NCI-H345 treated with DMSO at 0.1 percent for 48 hours (cell line): Measurements from ENCODE around the gene IGBP1.
A peak's percentile ranks its signal among the peaks of the same experiment; 100 is the strongest.
"Not testable (repeated sequence)": the region's sequence is repeated elsewhere in the genome, so short reads cannot be mapped to it uniquely, and the experiment has no call there.

ENCODE experiments used
- DNase-seq: peaks from one replicate; lab custom pipeline; 2025; ENCODE audit not compliant: unreplicated experiment; lab: John Stamatoyannopoulos, UW

The IGBP1 gene

DNA sequence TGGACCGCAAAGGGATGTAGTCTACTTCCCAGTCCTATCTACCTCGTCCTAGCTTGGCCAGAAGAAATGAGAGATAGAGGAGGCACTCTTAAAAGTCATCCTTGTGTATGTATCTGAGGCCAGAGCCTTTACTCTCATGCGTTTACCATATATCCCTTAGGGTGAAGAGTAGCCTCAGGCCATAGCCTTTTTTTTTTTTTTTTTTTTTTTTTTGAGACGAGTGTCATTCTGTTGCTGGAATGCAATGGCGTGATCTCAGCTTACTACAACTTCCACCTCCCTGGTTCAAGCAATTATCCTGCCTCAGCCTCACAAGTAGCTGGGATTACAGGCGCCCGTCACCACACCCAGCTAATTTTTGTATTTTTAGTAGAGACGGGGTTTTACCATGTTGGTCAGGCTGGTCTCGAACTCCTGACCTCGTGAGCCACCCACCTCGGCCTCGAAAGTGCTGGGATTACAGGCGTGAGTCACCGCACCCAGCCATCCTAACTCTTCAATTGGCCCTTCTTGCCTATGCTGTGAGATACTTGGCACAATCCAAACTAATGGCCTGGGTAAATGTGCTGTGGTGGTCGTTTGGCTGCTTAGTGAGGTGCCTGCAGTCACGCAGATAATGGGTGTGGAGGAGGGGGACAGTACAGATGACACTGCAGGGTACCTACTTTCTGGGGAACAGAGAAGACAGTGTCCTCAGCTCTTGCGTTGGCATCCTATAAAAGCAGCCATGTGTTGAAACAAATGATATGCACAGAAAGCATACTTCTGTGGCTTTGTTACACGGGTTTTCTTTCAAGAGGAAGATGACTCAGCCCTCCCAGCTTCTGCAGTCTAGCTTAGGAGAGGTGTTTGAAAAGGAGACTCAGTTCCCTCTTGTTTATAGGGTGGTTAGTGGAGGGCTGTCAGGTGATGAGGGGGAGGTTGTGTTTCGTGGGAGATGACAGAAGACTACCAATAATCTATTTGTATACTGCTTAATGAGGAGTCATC lies 33.6 kb downstream of the IGBP1 start:
- DNase-seq = no peak

DNA sequence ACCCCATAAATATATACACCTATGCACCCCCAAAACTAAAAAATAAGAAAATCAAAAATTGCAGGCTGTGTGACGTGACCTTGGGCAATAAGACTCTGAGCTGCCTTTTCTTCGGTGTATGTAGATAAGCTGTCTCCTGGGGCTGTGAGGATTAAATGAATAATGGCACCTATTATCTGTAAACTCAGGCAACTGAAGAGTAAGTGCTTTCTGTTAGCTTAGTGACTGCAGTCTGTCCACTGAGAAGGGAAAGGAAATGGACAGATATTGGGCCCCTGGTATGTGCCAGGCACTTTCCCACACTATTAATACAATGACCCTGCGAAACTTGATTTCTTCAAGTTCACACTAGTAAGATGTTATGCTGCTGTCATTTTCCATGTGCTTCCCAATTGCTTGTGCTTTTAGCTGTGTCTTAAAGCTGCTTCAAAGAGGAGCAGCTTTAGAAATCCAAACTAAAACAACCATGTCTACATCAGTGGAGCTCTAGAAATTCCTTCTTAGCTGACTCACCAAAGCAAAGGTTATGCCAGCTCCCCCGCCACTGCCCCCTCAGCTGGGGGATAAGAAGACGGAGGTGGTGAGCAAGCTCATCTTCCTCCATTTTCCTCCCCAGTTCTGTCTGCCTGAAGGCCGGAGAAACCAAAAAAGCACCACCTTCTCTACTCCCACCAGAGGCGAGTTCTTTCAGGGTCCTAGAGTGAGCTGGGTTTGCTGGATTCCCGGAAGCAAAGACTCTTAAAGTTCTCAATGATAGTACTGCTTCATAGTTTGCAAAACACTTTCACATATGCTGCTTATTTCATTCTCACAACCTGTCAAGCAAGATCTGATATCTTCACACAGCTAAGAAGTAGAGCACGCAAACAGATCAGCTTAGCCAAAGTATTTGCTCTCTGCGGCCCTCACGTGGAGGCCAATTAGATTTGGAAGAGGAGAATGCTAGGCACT lies 35.3 kb downstream of the IGBP1 start:
- DNase-seq = no peak

DNA sequence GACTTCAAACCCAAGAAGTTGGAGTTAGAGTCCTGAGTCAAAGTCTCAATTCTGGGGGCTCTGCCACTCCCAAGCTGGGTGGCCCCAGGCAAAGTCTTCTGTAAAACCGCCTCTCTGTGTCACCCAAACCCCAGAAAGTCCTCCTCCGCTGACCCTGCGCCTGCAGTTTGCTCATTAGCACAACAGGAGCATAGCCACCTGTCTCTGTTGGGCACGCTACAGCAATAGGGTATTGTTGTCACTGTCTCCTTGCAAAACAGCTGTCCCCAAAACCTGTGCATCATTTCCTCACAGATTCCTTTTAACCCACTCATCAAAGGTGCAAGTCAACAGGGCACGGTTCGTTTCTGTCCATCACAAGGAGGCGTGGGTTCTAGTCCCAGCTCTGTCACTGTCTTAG lies 36.0 kb downstream of the IGBP1 start:
- DNase-seq = no peak

DNA sequence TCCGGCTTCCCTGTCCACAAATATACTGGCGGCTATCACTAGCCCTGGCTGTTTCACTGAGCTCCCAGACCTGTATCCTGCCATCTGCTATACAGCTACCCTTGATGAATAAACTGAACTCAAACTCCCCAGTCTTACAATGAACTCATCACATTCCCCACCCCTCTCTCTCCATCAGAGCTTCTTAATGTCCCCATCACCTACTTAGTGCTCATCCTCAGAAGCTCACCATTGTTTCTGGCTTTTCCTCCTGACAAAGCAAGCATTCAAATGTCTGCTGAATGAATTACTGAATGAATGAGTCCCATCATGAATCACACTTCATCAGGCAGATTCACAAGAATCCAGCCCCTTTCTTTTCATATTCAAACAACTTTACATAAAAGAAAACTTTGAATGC lies 38.4 kb downstream of the IGBP1 start:
- no peak for DNase-seq

- no peak for DNase-seq
Observed at GRCh38 chrX:70172221-70172620, 39.0 kb downstream of the IGBP1 start.

DNA sequence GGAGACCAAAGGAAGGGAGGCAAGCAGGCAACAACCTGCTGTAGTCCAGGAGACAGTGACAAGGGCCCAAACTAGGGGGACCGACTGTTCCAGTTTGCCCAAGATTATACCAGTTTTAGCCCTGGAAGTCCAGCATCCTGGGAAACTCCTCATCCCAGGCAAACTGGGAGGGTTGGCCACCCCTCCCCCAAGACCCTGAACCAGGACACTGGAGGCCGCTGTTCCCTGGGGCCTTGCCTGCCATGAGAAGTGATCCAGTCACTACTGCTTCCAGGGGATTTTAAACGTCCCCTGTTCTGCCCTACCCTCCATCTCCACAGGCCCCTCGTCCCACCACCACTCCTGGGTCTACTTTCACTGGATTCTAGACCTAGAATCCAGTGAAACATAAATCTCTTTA lies 39.7 kb downstream of the IGBP1 start:
- DNase-seq = no peak

DNA sequence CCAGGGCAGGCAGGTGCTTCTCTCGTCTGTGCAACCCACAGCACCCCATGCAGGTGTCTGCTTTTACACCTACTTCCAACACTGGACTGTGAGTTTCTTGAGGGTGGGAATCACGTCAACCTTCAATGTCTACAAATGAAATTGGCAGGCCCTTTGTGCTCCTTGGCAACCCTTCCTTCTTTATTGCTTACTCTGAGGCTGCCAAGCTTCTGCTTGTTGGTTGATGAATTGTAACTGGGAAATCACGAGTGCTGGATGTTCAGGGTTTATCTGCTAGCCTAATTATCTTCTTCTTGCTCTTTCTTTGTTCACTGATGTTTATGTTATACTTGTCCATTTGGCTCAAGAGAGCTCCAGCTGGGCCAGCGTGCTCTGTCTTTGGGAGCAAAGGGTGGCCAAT lies 41.5 kb downstream of the IGBP1 start:
- no peak for DNase-seq

GRCh38 chrX:70175338-70175737 lies 42.1 kb downstream of the IGBP1 start:
- DNase-seq = no peak

- DNase-seq = peak; percentile 10
Observed at GRCh38 chrX:70176938-70177533, 43.8 kb downstream of the IGBP1 start, which contains the start of gene DGAT2L6. DGAT2L6 (plus strand) TSS chrX:70177483; CDS start chrX:70177583, 100 bp downstream.

GRCh38 chrX:70183091-70183490 lies 49.8 kb downstream of the IGBP1 start:
- DNase-seq = no peak

DNA sequence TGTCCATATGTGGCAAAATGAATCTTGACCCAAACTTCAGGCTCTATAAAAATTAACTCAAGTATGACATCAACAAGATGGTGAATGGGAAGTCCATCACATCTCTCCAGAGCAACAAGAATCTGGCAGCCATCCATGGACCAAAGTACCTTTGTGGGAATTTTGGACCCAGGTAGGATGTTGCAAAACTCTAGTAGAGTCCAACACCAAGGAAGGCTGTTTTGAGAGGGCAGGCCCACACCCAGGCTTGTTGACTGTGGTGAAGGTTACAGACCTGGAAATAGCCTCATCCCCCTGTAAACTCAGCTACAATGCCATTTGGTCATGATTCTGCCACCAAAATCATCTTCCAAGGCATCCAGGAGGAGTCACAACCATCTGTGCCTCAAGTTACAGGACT lies 57.0 kb downstream of the IGBP1 start:
- DNase-seq = no peak

DNA sequence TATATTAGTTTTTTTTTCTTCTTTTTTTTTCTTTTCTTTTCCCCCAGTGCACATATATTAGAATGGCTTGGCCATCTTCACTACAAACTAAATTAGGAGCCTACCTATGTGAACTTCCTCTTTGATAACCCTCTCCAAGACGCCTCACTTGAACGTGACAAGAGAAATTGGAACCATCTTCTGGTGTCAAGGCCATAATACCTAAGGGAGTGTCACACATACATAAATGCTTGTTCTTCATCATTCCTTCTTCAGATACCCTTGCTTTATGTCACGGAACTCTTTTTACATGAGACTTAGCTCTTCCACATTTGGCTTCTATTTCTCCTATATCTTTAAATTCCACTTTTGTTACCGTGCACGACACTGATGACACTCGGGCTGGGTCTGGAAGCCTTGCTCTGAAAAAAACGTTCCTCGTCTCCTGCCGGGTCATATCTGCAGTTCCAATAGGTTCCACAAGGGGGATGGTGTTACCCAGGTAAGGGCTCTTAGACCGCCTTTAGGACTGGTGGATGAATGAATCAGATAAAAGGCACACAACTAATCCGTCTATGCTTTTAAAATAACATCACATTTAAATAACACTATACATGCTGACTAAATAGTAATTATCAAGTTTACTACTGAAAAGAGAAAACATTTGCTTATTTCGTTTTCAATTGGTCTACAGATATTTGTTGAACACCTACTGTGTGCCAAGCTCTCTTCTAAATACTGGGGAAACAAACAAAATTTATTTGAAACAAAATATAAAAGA lies 63.9 kb downstream of the IGBP1 start:
- peak; percentile 28 for DNase-seq

DNA sequence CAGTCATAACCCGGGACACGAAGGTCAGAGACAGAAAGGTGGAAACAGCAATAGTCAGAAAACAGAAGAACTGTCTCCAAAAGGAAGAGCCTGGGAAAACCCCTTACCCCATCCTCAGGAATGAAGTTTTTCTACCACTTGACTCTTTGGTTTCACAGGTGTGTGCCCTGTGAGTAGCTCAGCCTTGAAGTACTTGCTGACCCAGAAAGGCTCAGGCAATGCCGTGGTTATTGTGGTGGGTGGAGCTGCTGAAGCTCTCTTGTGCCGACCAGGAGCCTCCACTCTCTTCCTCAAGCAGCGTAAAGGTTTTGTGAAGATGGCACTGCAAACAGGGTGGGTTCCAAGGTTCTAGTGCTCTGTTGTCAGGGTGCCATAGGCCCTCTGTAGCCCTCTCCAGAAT lies 68.5 kb downstream of the IGBP1 start:
- no peak for DNase-seq

DNA sequence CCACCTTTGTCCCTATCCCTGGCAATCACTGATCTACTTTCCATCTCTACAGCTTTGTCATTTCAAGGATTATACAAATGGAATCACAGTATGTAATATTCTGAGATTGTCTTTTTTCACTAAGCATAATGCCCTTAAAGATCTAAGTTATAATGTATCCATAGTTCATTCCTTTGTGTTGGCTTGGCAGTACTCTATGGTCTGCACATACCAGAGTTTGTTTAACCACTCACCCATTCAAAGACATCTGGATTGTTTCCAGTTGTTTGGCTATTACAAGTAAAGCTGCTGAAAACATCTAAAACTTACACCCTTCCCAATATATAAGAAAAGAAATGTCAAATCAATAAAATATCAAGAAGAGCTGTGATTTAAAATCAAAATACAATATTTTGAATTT lies 75.2 kb downstream of the IGBP1 start:
- peak; percentile 46 for DNase-seq

DNA sequence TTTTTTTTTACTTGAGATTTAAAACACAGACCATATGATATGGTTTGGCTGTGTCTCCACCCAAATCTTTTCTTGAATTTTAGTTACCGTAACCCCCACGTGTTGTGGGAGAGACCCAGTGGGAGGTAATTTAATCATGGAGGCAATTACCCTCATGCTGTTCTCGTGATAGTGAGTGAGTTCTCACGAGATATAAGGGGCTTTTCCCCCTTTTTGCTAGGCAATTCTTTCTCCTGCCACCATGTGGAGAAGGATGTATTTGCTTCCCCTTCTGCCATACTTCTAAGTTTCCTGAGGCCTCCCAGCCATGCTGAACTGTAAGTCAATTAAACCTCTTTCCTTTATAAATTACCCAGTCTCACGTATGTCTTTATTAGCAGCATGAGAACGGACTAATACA lies 76.3 kb downstream of the IGBP1 start:
- DNase-seq = not testable (repeated sequence)
